HL-60/S4 treated with retinoic acid at 250 ng/mL for 4 days and 3 days (cell line): Measurements from ENCODE around the gene ABCC10.
"Not testable (repeated sequence)": the region's sequence is repeated elsewhere in the genome, so short reads cannot be mapped to it uniquely, and the experiment has no call there.

Source experiments
- in situ Hi-C: fragments of 300-500 bp; cut with MboI; formaldehyde crosslinking; loops from 2 replicates; pipeline ENCODE4 v1.7.0; 2022; ENCODE audit warnings: low sequenced_read_pairs

The ABCC10 gene

GRCh38 chr6:43427406-43428111 is at the start of gene ABCC10:
ABCC10 (plus strand) TSS chr6:43427541; CDS start chr6:43427979, 438 bp downstream.
- in situ Hi-C loops, result no loop called here

- in situ Hi-C loops, result no loop called here
Observed at GRCh38 chr6:43377710-43378229, 49.6 kb upstream of the ABCC10 start.

DNA sequence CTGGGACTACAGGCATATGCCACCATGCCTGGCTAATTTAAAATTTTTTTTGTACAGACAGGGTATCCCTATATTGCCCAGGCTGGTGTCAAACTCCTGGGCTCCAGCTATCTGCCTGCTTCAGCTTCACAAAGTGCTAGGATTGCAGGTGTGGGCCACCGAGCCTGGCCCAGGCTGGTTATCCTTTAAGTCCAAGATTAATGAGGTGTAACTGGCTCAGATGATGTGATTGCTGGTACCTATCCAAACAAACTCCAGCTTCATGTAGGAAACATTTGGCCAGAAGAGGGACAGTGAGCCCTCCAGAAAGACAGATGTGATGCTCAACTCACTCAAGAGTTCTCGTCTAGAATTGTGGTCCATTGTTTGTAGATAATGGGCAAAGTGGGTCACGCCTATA is 48.7 kb upstream of the ABCC10 start:
- in situ Hi-C loops, result no loop called here

- in situ Hi-C loops, result not testable (repeated sequence)
Observed at GRCh38 chr6:43380858-43381257, 46.5 kb upstream of the ABCC10 start.

- in situ Hi-C loops, result no loop called here
Observed at GRCh38 chr6:43383021-43383667, 44.2 kb upstream of the ABCC10 start.

DNA sequence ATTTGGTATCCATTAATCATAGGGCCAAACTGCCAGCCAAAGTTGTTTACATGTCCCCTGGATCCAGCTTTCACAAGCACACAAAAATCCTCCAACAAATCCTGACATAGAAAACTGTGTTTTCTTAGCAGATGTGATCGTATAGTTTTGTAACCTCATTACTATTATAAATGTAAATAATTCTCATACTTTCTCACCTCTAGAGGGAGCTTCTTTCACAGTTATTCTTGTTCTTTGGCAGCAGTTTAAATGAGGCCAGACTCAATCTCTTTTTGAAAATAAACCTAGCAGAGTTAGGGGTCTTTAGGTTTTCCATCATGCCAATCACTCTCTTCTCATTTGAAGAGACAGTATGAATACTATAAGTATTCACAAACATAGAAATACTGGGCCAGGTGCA is 40.8 kb upstream of the ABCC10 start:
- in situ Hi-C loops, result no loop called here

DNA sequence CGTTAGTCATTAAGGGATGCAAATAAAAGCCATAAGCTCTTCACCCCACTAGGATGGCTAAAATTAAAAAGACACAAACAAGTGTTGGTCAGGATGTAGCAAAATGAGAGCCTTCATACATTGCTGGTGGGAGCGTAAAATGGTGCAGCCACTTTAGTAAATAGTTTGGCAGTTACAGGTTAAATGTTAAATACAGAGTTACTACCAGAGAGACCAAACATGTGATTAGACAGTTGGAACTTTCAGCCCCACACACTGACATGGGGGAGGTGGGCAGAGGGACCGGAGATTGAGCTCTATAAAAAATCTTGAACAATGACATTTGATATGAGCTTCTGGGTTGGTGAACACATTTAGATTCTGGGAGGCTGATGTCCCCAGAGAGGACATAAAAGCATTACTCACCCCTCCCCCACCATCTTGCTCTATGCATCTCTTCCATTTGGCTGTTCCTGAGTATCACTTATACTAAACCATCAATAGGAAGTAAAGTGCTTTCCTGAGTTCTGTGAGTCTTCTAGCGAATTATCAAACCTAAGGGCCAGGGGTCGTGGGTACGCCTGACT is 37.5 kb upstream of the ABCC10 start:
- in situ Hi-C loops, result no loop called here

DNA sequence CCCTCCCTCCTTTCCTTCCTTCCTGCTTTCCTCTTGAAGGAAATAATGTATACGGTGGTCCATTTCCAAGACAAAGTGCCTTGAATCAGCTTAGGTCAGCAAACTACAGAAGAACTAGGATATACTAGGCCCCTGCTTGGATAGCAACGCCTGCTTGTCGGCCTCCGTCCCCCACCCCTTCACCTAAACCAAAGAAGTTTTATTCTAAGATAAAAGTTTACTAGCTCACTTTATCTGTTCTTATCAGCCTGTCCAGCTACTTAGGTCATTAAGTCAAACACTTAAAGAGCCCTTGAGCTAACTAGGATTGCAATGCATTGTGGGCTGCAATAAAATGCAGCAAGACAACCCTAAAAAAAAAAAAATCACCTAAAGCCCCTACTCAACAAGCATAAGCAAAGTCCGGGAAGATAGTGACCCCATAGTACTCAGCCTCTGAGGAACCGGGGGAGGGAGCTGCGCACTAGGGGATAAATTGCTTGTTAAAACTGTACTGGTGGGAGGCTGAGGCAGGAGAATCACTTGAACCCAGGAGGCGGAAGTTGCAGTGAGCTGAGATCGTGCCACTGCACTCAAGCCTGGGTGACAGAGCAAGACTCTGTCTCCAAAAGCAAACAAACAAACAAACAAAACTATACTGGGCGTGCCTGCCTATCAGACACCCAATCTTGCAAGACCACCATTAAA is 36.4 kb upstream of the ABCC10 start:
- in situ Hi-C loops, result not testable (repeated sequence)

GRCh38 chr6:43391440-43392031 is 35.8 kb upstream of the ABCC10 start:
- in situ Hi-C loops, result no loop called here

DNA sequence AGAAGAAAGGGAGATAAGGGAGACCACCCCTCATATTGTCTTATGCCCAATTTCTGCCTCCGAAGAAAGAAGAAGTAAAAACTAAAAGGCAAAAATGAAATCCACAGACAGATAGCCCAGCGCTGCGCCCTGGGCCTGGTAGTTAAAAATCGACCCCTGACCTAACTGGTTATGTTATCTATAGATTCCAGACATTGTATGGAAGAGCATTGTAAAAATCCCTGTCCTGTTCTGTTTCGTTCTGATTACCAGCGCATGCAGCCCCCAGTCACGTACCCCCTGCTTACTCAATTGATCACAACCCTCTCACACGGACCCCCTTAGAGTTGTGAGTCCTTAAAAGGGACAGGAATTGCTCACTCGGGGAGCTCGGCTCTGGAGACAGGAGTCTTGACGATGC is 34.2 kb upstream of the ABCC10 start:
- in situ Hi-C loops, result not testable (repeated sequence)

GRCh38 chr6:43393602-43394001 is 33.7 kb upstream of the ABCC10 start:
- in situ Hi-C loops, result no loop called here

- in situ Hi-C loops, result no loop called here
Observed at GRCh38 chr6:43394982-43395381, 32.4 kb upstream of the ABCC10 start.

GRCh38 chr6:43395776-43396175 is 31.6 kb upstream of the ABCC10 start:
- in situ Hi-C loops, result no loop called here

DNA sequence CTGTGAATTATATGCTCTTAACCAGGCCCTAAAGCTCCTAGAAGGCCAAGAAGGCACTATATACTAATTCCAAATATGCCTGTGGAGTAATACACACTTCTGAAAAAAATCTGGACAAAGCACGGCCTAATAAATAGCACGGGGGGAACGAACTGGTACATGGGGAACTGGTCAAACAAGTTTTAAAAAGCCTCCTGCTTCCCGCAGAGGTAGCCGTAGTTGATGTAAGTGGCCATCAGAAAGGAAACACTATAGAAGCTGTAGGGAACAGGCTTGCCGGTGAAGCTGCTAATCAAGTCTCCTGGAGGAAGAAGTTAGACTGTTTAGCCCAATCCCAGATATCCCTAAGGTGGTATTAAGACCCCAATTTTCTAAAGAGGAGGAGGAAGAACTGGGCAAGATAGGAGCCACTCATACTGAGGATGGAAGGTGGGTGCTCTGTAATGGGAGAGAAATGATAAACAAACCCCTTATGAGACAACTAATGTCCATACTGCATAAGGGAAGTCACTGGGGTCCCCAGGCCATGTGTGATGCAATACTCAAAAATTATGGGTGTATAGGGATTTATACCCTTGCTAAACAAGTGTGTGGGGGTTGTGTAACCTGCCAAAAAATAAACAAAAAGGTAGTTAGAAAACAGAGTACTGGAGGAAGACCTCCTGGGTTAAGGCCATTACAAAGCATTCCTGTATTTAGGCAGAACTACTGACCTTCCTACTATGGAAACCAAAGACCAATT is 30.8 kb upstream of the ABCC10 start:
- in situ Hi-C loops, result no loop called here

DNA sequence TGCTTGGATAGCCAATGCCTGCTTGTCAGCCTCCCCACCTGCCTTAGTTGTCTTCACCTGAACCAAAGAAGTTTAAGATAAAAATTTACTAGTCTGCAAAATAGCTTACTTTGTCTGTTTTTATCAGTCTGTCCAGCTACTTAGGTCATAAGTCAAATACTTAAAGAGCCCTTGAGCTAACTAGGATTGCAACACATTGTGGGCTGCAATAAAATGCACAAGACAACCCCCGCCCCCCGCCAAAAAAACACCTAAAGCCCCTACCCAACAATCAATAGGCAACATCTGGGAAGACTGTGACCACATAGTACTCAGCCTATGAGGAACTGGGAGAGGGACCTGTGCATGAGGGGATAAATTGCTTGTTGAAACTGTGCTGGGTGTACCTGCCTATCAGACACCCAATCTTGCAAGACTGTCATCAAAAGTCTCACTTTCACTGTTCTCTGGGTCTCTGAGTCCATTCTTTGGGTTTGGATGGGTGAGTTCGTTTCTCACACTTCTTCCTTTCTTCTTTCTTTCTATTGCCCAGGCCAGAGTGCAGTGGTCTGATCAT is 27.3 kb upstream of the ABCC10 start:
- in situ Hi-C loops, result no loop called here

- in situ Hi-C loops, result no loop called here
Observed at GRCh38 chr6:43401730-43402129, 25.6 kb upstream of the ABCC10 start.

- in situ Hi-C loops, result no loop called here
Observed at GRCh38 chr6:43402820-43403219, 24.5 kb upstream of the ABCC10 start.

DNA sequence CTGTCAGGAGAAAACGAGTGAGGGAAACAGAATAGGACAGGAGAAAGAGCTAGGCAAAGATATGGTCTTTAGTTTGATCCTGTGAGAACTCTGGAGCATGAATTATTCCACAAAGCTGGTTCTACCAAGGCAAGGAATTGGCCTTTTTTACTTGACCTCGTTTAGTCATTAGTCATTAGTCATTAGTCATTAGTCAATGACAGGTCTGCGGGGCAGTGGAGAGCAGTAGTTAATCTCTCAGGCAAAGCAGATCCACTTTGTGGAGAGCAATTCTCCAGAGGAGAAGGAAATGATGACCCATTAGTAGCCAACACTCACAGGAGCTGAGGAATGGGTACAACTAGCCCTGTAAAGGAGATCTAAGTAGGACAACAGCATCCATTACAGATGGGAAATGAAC is 22.0 kb upstream of the ABCC10 start:
- in situ Hi-C loops, result no loop called here

- in situ Hi-C loops, result no loop called here
Observed at GRCh38 chr6:43407296-43407695, 20.0 kb upstream of the ABCC10 start.

GRCh38 chr6:43408259-43408658 is 19.1 kb upstream of the ABCC10 start:
- in situ Hi-C loops, result no loop called here
